Activated CD8-positive, alpha-beta memory T cell treated with anti-CD3 and anti-CD28 coated beads, Interleukin-2, amount 50 U/mL, for 1 hour (primary cell): Measurements from ENCODE around the gene LIN9.
"Not testable (repeated sequence)": the region's sequence is repeated elsewhere in the genome, so short reads cannot be mapped to it uniquely, and the experiment has no call there.

ENCODE experiments used
- DNase-seq: peaks from one replicate; pipeline ENCODE4 v3.0.0-alpha.2; 2020; ENCODE audit errors: extremely low read depth

LIN9 gene

GRCh38 chr1:226211181-226211821 lies 97.7 kb downstream of the LIN9 start:
- no peak for DNase-seq

GRCh38 chr1:226210571-226211176 lies 98.3 kb downstream of the LIN9 start:
- no peak for DNase-seq

GRCh38 chr1:226209307-226210059 lies 99.5 kb downstream of the LIN9 start:
- no peak for DNase-seq

- no peak for DNase-seq
These were observed 101.9 kb downstream of the LIN9 start for GRCh38 chr1:226207048-226207447.

GRCh38 chr1:226204198-226204597 lies 104.8 kb downstream of the LIN9 start:
- no peak for DNase-seq

- no peak for DNase-seq
These were observed 105.3 kb downstream of the LIN9 start for GRCh38 chr1:226203655-226204054.

DNA sequence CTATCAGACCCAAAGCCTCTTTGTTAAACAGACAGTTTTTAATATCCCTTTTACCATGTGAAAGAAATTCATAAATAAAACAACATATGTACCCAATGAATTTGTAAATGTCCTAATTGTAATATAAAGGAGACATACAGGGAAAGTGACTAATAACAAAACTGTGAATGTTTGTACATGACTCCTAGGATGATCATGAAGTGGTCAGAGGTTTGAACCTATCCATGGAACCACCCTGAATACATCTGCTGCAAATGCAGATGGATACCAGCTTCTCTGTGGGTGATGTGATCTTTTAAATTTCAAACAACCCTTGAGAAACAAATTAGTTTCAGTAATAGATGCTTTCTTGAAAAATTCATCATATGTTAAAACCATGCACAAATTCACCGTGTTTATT lies 105.7 kb downstream of the LIN9 start:
- no peak for DNase-seq

GRCh38 chr1:226202666-226203065 lies 106.3 kb downstream of the LIN9 start:
- DNase-seq, result not testable (repeated sequence)

- no peak for DNase-seq
These were observed 106.7 kb downstream of the LIN9 start for GRCh38 chr1:226202246-226202645.

DNA sequence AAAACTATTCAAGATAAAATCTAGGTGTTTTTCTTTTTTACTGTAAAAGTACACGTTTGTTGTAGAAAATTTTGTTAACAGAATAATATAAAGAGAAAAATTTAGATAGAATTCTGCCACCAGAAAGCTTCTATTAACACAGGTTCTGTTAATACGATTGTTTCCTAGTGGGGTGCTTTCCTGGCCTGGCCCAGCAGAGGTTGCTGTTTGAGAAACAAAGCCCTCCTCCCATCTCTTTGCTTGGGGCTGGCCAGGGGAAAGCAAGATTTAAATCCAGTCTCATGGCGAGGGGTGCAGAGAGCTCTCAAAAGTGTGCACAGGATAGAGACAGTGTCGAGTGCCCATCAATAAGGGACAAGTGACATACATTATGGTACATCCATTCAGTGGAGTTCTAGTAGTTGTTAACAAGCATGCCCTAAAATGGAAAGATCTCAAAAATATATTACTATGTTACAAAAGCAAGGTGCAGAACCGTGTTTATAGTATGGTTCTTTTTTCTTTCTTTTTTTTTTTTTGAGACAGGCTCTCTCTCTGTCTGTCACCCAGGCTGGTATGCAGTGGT lies 107.9 kb downstream of the LIN9 start:
- no peak for DNase-seq

DNA sequence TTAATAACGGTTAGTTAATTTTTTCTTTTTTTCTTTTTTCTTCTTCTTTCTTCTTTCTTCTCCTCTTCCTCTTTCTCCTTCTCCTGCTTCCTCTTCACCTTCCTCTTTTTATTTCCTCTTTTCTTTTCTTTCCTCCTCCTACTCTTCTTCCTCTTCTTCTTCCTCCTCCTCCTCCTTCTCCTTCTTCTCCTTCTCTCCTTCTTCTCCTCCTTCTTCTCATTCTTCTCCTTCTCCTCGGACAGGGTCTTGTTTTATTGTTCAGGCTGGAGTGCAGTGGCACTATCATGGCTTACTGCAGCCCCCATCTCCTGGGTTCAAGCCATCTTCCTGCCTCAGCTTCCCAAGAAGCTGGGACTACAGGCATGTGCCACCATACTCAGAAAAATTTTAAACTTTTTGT lies 109.0 kb downstream of the LIN9 start:
- no peak for DNase-seq

GRCh38 chr1:226195144-226195543 lies 113.8 kb downstream of the LIN9 start:
- no peak for DNase-seq

GRCh38 chr1:226187380-226187779 lies 121.6 kb downstream of the LIN9 start:
- no peak for DNase-seq

GRCh38 chr1:226187019-226187322 lies 122.0 kb downstream of the LIN9 start:
- DNase-seq, result no peak

DNA sequence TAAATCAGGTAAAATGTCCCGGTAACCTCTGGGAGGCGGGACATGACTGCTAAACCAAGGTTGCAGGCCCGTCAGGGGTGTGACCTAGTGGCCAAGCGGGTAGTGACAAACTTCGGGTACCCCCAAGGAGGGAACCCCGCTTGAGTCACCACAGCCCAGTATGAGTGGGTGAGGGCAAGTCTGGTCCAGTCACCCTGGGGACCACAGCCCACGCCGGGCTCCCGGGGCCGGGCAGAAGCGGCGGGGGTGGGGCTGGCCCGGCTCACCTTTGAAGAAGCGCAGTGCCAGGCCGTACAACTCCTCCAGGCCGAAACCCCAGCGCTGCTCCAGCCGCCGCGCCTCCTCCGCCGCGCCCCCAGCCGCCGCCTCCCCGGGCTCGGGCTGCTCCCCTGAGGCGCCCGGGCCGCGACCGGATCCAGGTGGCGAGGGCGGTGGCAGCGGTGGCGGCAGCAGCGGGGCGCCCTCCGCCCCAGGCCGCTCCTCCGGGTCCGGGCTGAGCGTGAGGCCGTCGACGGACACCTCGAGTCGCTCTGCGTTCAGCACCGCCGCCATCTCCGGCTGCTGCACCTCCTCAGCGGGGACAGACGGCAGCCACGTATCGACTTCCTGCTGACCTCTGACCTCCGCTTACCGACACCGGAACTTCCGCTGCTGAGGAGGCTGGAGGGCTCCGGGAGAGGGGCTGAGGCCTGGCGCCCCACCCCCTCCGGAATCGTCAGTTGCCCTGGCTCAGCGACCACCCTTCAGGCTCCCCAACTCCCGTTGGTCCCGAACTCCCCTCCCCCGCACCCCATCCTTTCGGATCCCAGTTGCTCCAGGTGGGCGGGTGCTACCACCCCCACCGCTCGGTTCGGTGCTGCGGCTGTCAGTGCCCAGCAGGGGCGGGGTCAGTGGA lies 122.6 kb downstream of the LIN9 start, which contains the start of gene ACBD3:
ACBD3 (minus strand) TSS at position 618 of the 895 bp plus-strand sequence; CDS start at position 552, 66 bp downstream.
- DNase-seq, result peak; percentile 65

- no peak for DNase-seq
These were observed 123.6 kb downstream of the LIN9 start for GRCh38 chr1:226185141-226186036.

- no peak for DNase-seq
These were observed 126.8 kb downstream of the LIN9 start for GRCh38 chr1:226181996-226182714.
